ENCODE measurements around the gene CCDC182.

- no peak for TF ChIP-seq POLR2A (IDR thresholded peaks at IDR 0.05; ENCODE audit: low read length)
- TF ChIP-seq GATA1 (IDR thresholded peaks at IDR 0.05; ENCODE audit: low read depth, low read length) = no peak
These were observed 20.4 kb downstream of the CCDC182 start for GRCh38 chr17:57724729-57725125.

Data from erythroblast (primary cell).